SK-N-SH treated with all-trans-retinoic acid at 6 μM for 48 hours (cell line): ENCODE results near the gene ASCC3.

Source experiments
- ATAC-seq: fragments of 200-7000 bp; cut with Tn5 transposase; 3 replicates; pipeline ENCODE4 v1.9.1; 2020; ENCODE audit warnings: mild to moderate bottlenecking, moderate library complexity
- ARNTL ChIP-seq: fragments of 450-650 bp; formaldehyde crosslinking; IDR thresholded peaks from 2 replicates; pipeline ENCODE4 v1.5.0; 2020; ENCODE audit warnings: low read depth, mild to moderate bottlenecking, moderate library complexity, borderline replicate concordance
- CREB5 ChIP-seq: fragments of 250-450 bp; sonication (Bioruptor Pico); IDR thresholded peaks from 2 replicates; pipeline ENCODE4 v1.5.1; 2020; ENCODE audit warnings: low read depth, mild to moderate bottlenecking, moderate library complexity
- CSDC2 ChIP-seq: fragments of 250-450 bp; sonication (Bioruptor Pico); IDR thresholded peaks from 2 replicates; pipeline ENCODE4 v1.5.0; 2020; ENCODE audit warnings: mild to moderate bottlenecking, moderate library complexity
- ESRRG ChIP-seq: fragments of 250-450 bp; sonication (Bioruptor Pico); IDR thresholded peaks from 2 replicates; pipeline ENCODE4 v1.6.1; 2021; ENCODE audit warnings: mild to moderate bottlenecking
- GLIS3 ChIP-seq: fragments of 250-450 bp; sonication (Bioruptor Pico); IDR thresholded peaks from 2 replicates; pipeline ENCODE4 v1.5.0; 2020; ENCODE audit warnings: mild to moderate bottlenecking, moderate library complexity
- ISL1 ChIP-seq: fragments of 250-450 bp; sonication (Bioruptor Pico); IDR thresholded peaks from 2 replicates; pipeline ENCODE4 v2.1.2; 2022; ENCODE audit warnings: mild to moderate bottlenecking, moderate library complexity
- OSR1 ChIP-seq: fragments of 250-450 bp; sonication (Bioruptor Pico); IDR thresholded peaks from 2 replicates; pipeline ENCODE4 v1.8.0; 2022; ENCODE audit warnings: moderate library complexity, mild to moderate bottlenecking, inconsistent platforms
- POU6F1 ChIP-seq: fragments of 250-450 bp; sonication (Bioruptor Pico); IDR thresholded peaks from 2 replicates; pipeline ENCODE4 v1.8.0; 2021; ENCODE audit warnings: low read depth, mild to moderate bottlenecking, moderate library complexity, borderline replicate concordance
- PPARA ChIP-seq: fragments of 250-450 bp; sonication (Bioruptor Pico); IDR thresholded peaks from 2 replicates; pipeline ENCODE4 v1.5.0; 2020; ENCODE audit warnings: mild to moderate bottlenecking, borderline replicate concordance
- RARB ChIP-seq: fragments of 250-450 bp; sonication (Bioruptor Pico); IDR thresholded peaks from 2 replicates; pipeline ENCODE4 v1.8.0; 2021; ENCODE audit warnings: mild to moderate bottlenecking, moderate library complexity
- SNAI2 ChIP-seq: fragments of 250-450 bp; sonication (Bioruptor Pico); IDR thresholded peaks from 2 replicates; pipeline ENCODE4 v1.5.0; 2020; ENCODE audit warnings: mild to moderate bottlenecking, moderate library complexity
- TCF4 ChIP-seq: fragments of 250-450 bp; sonication (Bioruptor Pico); IDR thresholded peaks from 2 replicates; pipeline ENCODE4 v1.8.0; 2021; ENCODE audit warnings: mild to moderate bottlenecking, moderate library complexity, borderline replicate concordance
- TOX ChIP-seq: fragments of 250-450 bp; sonication (Bioruptor Pico); IDR thresholded peaks from 2 replicates; pipeline ENCODE4 v1.8.0; 2021; ENCODE audit warnings: mild to moderate bottlenecking, moderate library complexity, borderline replicate concordance
- TSHZ2 ChIP-seq: fragments of 250-450 bp; sonication (Bioruptor Pico); IDR thresholded peaks from 2 replicates; pipeline ENCODE4 v1.5.0; 2020; ENCODE audit warnings: mild to moderate bottlenecking, moderate library complexity
- ZC3H10 ChIP-seq: fragments of 250-450 bp; sonication (Bioruptor Pico); IDR thresholded peaks from 2 replicates; pipeline ENCODE4 v1.5.1; 2021; ENCODE audit warnings: mild to moderate bottlenecking, moderate library complexity
- ZFP3 ChIP-seq: fragments of 250-450 bp; sonication (Bioruptor Pico); IDR thresholded peaks from 2 replicates; pipeline ENCODE4 v1.5.0; 2020; ENCODE audit warnings: mild to moderate bottlenecking, moderate library complexity
- ZFP30 ChIP-seq: fragments of 450-650 bp; formaldehyde crosslinking; IDR thresholded peaks from 2 replicates; pipeline ENCODE4 v1.5.0; 2022; ENCODE audit warnings: mild to moderate bottlenecking, moderate library complexity
- ZNF70 ChIP-seq: fragments of 450-650 bp; formaldehyde crosslinking; IDR thresholded peaks from 2 replicates; pipeline ENCODE4 v1.5.0; 2020; ENCODE audit warnings: mild to moderate bottlenecking, moderate library complexity
- ZNF8 ChIP-seq: fragments of 450-650 bp; formaldehyde crosslinking; IDR thresholded peaks from 2 replicates; pipeline ENCODE4 v1.5.0; 2020; ENCODE audit warnings: mild to moderate bottlenecking, moderate library complexity
- TF ChIP-seq, protein P1 (sequence below): fragments of 250-450 bp; sonication (Bioruptor Pico); IDR thresholded peaks from 2 replicates; pipeline ENCODE4 v1.8.0; 2020; ENCODE audit warnings: mild to moderate bottlenecking, moderate library complexity, borderline replicate concordance
- TF ChIP-seq, protein P2 (sequence below): fragments of 250-450 bp; sonication (Bioruptor Pico); IDR thresholded peaks from 2 replicates; pipeline ENCODE4 v1.5.1; 2021; ENCODE audit warnings: mild to moderate bottlenecking, moderate library complexity

Gene ASCC3

GRCh38 chr6:100876251-100876650 lies 4.9 kb downstream of the ASCC3 start:
- ATAC-seq: no peak
- TF ChIP-seq RARB (CRISPR knock-in tag): no peak
- no peak for TF ChIP-seq SNAI2 (CRISPR knock-in tag)
- TF ChIP-seq ISL1 (CRISPR knock-in tag): no peak
- no peak for TF ChIP-seq OSR1 (CRISPR knock-in tag)
- TF ChIP-seq, protein P1, sequence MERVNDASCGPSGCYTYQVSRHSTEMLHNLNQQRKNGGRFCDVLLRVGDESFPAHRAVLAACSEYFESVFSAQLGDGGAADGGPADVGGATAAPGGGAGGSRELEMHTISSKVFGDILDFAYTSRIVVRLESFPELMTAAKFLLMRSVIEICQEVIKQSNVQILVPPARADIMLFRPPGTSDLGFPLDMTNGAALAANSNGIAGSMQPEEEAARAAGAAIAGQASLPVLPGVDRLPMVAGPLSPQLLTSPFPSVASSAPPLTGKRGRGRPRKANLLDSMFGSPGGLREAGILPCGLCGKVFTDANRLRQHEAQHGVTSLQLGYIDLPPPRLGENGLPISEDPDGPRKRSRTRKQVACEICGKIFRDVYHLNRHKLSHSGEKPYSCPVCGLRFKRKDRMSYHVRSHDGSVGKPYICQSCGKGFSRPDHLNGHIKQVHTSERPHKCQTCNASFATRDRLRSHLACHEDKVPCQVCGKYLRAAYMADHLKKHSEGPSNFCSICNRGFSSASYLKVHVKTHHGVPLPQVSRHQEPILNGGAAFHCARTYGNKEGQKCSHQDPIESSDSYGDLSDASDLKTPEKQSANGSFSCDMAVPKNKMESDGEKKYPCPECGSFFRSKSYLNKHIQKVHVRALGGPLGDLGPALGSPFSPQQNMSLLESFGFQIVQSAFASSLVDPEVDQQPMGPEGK: no peak
- no peak for TF ChIP-seq PPARA (CRISPR knock-in tag)
- TF ChIP-seq TSHZ2: no peak
- TF ChIP-seq ARNTL (CRISPR knock-in tag): no peak
- TF ChIP-seq, protein P2, sequence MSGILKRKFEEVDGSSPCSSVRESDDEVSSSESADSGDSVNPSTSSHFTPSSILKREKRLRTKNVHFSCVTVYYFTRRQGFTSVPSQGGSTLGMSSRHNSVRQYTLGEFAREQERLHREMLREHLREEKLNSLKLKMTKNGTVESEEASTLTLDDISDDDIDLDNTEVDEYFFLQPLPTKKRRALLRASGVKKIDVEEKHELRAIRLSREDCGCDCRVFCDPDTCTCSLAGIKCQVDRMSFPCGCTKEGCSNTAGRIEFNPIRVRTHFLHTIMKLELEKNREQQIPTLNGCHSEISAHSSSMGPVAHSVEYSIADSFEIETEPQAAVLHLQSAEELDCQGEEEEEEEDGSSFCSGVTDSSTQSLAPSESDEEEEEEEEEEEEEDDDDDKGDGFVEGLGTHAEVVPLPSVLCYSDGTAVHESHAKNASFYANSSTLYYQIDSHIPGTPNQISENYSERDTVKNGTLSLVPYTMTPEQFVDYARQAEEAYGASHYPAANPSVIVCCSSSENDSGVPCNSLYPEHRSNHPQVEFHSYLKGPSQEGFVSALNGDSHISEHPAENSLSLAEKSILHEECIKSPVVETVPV (CRISPR knock-in tag): no peak
- no peak for TF ChIP-seq ZFP30 (CRISPR knock-in tag)
- no peak for TF ChIP-seq TCF4 (CRISPR knock-in tag)
- no peak for TF ChIP-seq ZNF8 (CRISPR knock-in tag)
- TF ChIP-seq CSDC2: no peak
- TF ChIP-seq POU6F1: no peak
- no peak for TF ChIP-seq ZC3H10

DNA sequence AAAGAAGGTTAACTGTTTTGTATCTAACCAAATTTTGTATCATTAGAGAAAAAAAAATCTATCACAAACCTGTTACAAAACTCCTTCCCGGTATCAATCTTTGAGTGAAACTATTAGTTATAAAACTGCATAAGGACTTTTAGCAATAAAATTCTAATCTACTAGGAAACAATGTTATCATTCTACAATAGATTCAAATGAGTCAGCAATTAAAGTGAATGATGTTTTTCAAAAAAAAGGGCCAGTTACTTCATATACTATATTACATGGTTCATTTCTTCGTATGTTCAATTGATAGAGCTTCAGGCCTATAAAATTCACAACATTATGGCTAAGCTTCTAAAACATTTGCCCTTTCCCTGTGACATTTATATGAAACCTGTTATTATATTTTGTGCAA lies 15.6 kb downstream of the ASCC3 start:
- TF ChIP-seq PPARA (CRISPR knock-in tag) (no peak), ZFP30 (CRISPR knock-in tag) (no peak), RARB (CRISPR knock-in tag) (no peak), ZFP3 (no peak), GLIS3 (CRISPR knock-in tag) (no peak), SNAI2 (CRISPR knock-in tag) (no peak), TCF4 (CRISPR knock-in tag) (no peak), ZNF70 (CRISPR knock-in tag) (no peak)

DNA sequence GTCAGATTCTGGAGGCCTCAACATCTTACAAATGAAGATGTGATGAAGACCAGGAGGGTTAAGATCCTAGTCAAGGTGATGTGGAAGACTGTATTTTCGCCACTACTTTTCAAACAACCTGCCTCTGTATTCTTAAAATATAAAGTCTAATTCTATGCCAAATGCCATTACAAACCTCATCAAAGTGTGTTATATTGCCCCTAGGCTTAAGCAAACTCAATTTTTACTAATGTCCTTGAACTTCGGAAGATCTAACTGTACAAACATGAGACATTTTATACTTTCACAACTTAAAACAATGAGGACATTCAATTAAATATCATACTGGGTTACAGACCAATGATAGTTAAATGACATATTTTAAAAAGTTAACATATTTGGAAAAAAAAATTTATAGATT lies 19.1 kb downstream of the ASCC3 start:
- ATAC-seq: no peak
- TF ChIP-seq ESRRG: no peak
- TF ChIP-seq, all 23 proteins: peak for 0

More for the DNA sequence above, 15.6 kb downstream of the ASCC3 start:
- no peak for ATAC-seq

- TF ChIP-seq TCF4 (CRISPR knock-in tag) (no peak), POU6F1 (no peak), CSDC2 (no peak), ESRRG (no peak), OSR1 (CRISPR knock-in tag) (no peak), PPARA (CRISPR knock-in tag) (no peak), CREB5 (CRISPR knock-in tag) (no peak), TOX (CRISPR knock-in tag) (no peak), ZFP30 (CRISPR knock-in tag) (no peak)
- TF ChIP-seq, protein P1: no peak
- TF ChIP-seq, all 23 proteins: peak for 0
Observed at GRCh38 chr6:100856146-100856545, 25.0 kb downstream of the ASCC3 start.

More at GRCh38 chr6:100856146-100856545, 25.0 kb downstream of the ASCC3 start:
- no peak for ATAC-seq
